Ammon's horn (tissue), 1 donor: ENCODE data around the gene PLEKHD1.

Source experiments
- DNase-seq: peaks from one replicate; pipeline ENCODE4 v3.0.0-alpha.2; 2016; ENCODE audit warnings: low spot score

Gene PLEKHD1

GRCh38 chr14:69518289-69519101, 34.0 kb downstream of the PLEKHD1 start:
- DNase-seq: no peak

- DNase-seq: no peak
These were observed 34.9 kb downstream of the PLEKHD1 start for GRCh38 chr14:69519204-69520100.

- DNase-seq: no peak
These were observed 37.5 kb downstream of the PLEKHD1 start for GRCh38 chr14:69522026-69522425.

GRCh38 chr14:69525896-69526295, 41.4 kb downstream of the PLEKHD1 start:
- DNase-seq: no peak

GRCh38 chr14:69527635-69528034, 43.1 kb downstream of the PLEKHD1 start:
- DNase-seq: no peak

- no peak for DNase-seq
These were observed 43.6 kb downstream of the PLEKHD1 start for GRCh38 chr14:69528143-69528542.

GRCh38 chr14:69528930-69529329, 44.4 kb downstream of the PLEKHD1 start:
- no peak for DNase-seq

- no peak for DNase-seq
These were observed 45.0 kb downstream of the PLEKHD1 start for GRCh38 chr14:69529563-69529962.

GRCh38 chr14:69530095-69530494, 45.6 kb downstream of the PLEKHD1 start:
- DNase-seq: no peak

- no peak for DNase-seq
These were observed 46.6 kb downstream of the PLEKHD1 start for GRCh38 chr14:69531135-69531534.

- no peak for DNase-seq
These were observed 48.2 kb downstream of the PLEKHD1 start for GRCh38 chr14:69532561-69533340.

- DNase-seq: peak; percentile 81
These were observed 50.8 kb downstream of the PLEKHD1 start for GRCh38 chr14:69535230-69535848.

- no peak for DNase-seq
These were observed 52.4 kb downstream of the PLEKHD1 start for GRCh38 chr14:69536971-69537370.

GRCh38 chr14:69537900-69538299, 53.4 kb downstream of the PLEKHD1 start:
- DNase-seq: no peak

- DNase-seq: no peak
These were observed 54.2 kb downstream of the PLEKHD1 start for GRCh38 chr14:69538766-69539165.

- no peak for DNase-seq
These were observed 55.3 kb downstream of the PLEKHD1 start for GRCh38 chr14:69539631-69540410.

GRCh38 chr14:69540654-69541335, 56.3 kb downstream of the PLEKHD1 start:
- no peak for DNase-seq

- DNase-seq: peak; percentile 45
These were observed 57.8 kb downstream of the PLEKHD1 start for GRCh38 chr14:69542311-69542710.

- DNase-seq: peak; percentile 22
These were observed 59.0 kb downstream of the PLEKHD1 start for GRCh38 chr14:69543341-69544115.
